GM19099 (cell line): ENCODE measurements around the gene DCP1B.

Source experiments
- POLR2A ChIP-seq: IDR thresholded peaks from 3 replicates; pipeline ENCODE4 v1.6.1; 2011; ENCODE audit warnings: low read depth; ENCODE audit not compliant: insufficient read length; ENCODE audit errors: extremely low read depth

Gene DCP1B

DNA sequence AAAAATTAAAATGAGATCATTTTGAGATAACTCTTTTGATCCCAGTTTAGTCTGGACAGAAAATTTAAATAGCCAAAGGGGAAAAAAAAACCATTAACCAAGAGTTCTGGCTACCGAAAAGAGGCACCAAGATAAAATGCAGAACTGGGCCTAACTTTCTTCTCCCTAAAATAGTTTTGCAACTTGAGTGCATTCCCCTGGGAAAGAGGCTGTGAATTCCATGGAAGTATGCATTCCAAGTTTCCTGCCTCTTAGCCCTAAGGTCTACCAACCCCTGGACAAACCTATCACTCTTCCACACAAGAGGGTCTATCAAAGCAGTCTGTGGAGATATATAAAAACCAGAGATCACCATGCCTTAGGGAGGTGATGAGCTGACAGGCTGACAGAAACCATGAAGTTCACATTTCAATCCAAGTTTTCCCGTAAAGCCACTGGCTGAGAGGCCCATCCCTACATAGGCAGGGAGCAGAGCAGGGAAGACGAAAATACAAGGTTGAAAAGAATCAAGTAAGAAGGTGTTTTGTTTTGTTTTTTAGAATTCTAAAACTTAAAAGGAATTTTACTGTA lies 33.8 kb downstream of the DCP1B start:
- no peak for TF ChIP-seq POLR2A

DNA sequence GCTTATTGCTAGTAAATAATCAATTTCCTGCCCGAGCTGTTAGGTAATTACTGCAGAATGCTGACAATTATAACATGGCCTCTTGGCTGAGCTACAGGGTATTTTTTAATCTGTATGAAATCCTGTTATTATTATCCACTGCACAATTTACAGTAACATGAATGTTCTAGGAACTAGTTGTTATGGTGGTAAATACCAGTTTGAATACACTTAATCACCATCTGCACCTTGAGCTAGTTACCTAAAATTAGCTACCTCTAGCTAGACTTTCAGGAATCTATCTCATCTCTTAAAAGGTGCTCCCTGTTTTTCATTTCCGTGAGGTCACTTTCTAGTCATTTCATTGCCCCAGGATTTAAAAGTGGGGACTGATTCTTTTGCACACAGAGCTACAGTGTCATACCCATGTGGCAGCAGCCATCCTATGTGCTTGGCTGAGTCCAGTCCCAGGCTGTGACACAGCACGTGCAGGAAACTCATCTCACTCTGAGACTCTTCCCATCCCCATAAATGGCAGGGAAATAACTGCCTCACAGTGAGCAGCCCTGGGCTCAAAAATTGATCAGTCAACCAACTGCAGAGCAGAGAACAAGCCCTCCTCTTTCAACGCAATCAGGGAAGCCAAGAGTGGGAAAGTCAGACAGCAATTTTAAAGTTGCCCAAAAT lies 37.6 kb downstream of the DCP1B start:
- no peak for TF ChIP-seq POLR2A

DNA sequence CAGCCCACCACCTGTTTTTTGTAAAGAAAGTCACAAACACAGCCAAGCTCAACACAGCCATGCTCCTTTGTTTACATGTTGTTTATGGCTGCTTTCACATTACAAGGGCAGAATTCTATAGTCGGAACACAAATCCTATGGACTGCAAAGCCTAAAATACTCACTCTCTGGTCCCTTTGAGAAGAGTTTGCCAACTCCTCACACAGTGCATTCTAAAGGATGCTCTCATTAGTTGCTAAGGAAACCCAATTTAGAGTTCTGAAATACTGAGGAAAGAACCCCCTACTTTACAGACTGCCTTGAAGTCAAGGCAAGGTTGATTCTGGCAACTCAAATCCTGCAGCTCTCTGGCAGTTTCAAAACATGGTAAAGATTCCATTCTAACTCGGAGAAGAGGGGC lies 38.3 kb downstream of the DCP1B start:
- no peak for TF ChIP-seq POLR2A

DNA sequence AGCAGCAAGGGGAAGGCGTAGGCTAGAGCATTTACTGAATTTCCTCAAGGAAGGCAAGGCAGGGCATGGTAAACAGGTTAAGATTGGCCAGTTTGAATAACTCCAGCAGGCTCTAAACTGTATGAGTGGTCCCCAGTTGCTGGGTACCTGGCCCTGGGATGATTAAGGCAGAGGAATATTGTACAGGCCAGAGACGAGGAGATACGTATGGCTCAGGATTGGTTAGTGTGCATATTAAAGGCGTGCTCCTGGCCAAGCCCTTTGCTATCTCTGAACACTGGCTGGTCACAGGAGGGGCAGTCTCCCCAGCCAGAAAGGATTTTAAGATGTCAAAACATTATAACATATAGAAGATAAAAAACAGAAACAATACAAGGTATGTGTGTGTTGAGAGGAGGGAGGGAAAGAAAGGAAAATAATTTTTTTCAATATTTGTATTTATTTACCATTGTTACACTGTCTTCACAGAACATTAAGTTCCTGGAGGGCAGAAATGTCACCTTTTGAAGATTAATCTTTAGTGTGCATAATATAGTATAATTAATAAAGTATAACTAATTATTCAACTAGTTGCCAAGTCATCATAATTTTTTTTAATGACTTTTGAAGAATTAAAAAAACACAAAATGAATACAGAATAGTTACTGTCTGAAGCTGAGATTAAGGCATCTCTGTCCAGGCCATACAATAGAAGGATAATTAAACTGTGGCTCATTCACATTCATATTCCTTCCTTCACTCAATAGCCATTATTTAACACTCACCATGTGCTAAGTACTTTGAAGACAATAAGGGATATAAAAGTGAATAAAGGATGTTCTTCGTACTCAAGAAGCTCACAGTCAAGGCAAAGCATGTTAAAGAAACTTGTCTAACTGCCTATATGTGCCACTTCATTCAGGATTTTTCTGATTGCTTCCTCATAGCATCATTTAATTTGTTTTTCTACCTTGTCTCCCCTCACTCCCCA lies 41.9 kb downstream of the DCP1B start:
- no peak for TF ChIP-seq POLR2A

DNA sequence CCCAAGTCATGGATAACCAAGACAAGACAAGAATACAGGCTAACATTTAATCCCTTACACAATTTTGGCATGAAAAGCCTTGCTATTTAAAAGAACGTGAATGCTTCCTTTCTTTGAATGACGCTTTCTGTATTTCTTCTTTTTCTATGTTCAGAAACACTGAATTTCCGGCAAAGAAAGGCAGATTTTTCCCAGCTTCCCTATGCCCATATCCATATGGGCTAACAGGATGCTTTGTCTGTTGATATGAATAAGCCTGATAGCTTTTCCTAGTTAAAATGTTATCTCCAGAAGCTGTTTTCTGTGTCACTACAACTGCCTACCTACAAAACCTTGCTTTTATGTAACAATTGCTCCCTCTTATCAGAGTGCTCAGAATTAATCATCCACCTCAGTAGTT lies 47.5 kb downstream of the DCP1B start:
- no peak for TF ChIP-seq POLR2A

DNA sequence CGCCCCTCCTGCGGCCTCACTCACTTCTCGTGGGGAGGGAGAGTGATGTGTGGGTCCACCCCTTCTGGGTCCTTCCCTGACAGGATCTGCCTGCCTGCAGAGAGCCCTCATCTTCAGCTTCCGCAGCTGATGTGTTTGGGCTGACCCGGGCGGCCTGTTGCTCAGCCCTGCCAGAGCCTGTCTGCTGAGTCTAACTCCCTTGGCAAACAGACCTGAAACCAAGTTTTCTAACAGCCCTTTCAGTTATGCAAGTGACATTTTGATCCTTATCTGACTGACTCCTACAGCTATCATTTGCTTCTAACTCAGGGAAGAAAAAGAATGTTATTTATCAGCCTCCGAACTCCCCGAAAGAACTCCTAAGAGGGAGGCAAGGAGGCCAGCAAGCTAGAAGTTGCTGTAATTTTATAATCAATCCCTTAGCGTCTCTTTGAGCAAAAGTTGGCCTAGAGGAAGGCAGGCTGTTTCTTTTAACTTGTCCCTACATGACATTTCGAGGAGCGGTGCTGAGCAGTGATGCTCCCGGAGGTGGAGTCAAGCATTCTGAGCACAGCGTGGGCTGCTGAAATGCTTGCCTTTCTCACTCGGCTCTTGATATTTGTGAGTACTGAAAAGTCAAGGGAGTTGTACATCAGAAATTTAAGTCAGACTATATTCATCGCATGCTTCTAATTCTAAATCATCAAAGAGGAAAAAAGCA lies 54.3 kb downstream of the DCP1B start:
- TF ChIP-seq POLR2A = no peak

DNA sequence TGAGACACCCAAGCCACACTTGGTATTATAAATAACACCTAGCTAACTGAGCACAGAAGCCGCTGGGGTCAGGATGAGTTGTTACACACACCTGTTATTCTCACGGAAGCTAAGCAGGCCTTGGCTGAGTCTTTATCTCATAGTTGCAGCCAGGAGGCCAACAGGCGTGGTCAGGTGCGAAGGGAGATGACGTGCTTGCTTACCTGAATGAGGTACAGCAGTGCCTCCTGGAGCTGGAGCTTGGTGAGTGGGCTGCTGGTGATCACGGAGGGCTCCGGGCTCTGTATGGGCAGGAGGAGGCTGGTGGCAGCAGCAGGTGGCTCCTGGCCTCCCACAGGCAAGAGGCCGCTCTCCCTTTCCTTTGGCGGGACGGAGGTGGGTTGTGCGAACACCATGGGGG lies 55.4 kb downstream of the DCP1B start:
- TF ChIP-seq POLR2A = no peak

DNA sequence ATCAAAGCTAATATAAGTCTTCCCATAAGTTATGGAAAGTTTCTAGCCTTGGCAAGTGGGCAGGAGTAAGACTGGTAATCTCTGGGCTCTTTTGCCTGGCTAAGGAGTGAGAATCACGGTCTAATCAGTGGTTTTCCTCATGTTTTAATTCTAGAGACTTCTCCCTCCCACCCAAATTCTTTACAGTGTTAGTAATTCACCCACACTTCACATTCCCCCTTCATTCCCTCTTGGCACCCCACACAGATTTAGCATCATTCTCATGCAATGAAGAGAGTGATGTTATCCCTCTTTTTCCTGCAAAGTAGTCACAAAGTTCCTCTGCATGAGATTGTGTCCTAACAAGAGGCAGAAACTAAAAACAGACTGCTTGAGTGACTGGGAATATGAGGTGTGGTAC lies 57.2 kb downstream of the DCP1B start:
- no peak for TF ChIP-seq POLR2A

DNA sequence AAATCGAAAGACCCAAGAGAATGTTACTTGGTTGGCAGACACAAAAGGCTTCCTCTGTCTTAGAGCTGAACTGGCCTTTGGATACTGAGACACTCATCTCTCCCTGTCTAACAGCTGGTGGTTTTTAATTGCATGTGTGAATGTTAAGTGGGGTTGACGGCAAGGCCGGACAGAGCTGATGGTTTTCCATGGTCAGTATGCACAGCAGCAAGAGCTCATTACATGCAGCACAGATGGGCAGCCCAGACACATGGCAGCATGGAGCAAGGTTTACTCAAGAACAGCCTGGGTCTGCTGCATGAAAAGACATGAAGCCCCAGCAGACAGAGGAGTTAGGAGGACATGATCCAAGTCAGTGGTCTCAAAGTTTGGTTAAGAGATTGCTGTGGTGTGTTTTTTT lies 58.0 kb downstream of the DCP1B start:
- no peak for TF ChIP-seq POLR2A

DNA sequence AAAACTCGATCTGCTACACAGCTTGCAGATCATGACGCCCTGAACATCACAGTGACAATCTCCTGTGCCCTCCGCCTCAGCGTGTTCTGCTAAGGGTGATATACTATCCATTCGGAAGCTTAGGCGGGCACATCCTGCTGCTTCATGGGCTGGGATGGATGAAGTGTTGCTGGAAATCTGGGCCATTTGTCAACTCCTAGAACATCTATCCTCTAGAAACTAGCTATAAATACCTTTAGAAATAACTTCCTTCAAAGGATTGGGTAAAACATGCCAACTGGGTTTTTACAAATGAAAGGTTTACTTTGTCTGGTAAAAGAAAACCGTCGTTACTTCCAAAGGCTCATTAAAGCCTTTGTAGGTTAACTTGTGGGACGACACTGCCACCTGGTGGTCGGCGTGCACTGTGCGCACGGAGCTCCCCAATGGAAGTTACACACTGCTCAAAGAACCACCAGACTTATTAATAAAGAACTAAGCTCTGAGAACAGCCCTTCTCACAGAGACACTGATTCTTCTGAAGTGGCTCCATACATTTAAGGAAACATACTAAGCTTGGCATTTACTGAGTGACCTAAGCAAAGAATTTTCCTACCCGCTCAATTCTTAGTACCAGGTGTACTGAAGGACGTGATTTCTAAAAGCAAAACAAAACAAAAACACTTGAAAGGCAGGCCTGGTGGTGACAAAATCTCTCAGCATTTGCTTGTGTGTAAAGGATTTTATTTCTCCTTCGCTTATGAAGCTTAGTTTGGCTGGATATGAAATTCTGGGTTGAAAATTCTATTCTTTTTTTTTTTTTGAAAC lies 64.3 kb downstream of the DCP1B start:
- no peak for TF ChIP-seq POLR2A

DNA sequence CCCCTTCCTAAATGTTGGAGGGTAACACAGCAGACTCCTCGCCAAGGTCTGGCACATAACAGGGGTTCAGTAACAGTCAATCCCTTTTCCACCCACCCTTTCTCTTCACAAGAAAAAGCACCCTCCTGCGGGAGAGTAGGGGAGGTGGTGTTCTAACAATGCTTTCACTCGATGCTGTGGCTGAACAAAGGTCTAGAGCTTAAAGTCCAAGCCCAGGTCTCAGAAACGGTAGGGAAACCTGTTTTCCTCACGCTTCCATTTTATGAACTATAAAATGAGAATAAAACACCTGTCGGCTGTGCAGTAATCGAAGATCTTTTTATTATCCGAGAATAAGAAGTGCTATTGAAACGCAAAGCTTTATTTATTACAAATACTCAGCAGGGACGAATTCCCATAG lies 64.9 kb downstream of the DCP1B start:
- no peak for TF ChIP-seq POLR2A

DNA sequence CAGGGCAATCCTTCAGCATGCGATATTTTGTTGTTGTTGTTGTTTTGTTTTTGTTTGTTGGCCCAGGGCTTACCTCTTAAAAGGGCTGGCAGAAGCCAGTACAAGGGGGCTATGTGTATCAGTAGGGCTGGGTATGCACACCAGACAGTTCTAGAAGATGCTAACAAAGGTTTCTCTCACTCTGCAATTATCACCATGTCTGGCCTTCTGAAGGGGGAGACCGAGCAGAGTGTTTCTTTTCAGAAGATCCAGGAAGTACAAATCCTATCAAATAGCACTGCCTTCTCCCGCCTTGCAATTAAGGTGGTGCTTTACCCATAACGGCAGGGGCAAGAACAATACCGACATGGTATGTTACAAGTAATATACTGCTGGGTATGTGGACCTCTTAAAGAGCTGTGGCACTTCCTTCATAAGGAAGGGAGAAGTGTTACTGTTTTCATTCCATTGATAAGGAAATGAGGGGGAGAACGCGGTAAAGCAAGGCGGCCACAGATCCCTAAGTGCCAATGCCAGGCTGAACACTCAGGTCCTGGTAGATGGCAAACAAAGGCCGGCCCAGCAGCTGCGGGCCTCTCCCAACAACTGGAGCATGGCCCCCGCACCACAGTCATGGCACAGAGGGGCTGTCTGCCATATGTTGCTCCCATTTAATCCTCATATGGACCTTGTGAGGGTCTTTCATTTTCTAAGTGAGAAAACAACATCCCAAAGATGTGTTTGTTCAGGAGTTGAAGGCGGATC lies 66.6 kb downstream of the DCP1B start:
- TF ChIP-seq POLR2A = no peak

DNA sequence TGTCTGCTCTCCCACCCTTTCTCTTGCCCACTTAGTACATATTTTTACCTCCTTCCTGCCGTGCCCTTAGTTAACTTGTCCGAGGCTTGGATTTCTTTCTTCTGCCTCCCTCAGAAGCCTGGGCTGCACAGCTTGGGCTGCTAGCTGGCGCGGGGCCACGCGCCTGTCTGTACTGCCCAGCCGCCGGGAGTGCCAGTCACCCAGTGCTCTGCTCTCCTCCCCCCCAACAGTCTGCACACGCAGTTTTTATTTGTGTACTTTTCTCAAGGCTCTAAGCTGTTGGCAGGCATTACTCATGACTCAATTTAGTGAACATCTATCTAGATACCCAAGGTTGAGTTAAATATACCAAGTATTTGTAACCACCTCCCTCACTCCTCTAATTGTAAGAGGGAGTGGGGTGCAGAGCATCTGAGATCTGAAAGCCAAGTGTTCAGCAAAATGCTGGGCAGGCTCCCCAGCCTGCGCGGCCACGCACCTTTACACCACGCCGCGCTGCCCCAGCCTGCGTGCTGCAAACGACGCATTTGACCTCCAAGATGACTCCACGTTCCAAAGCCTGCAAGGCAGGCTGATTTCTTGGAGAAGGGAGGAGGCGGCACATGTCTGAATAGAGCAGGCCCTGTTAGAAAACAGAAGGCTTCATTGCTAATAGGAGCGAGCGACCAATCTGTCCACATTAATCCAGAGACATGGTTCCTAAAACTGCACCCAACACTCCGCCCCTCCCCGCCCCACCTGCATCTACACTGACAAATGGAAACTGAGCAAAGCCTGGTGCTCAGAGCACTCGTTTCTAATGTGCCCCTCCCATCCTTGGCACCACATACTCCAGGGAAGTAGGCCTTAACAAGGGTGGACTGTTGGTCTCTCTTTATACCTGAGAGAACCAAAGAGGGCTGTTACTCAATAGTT lies 67.6 kb downstream of the DCP1B start:
- TF ChIP-seq POLR2A = no peak
